K562 (cell line): Measurements from ENCODE around the gene ADAMTS7. TPM values are rescaled to one million over a fixed set of nuclear protein-coding genes. Genes with fewer than 3 reads are reported as not detected.

ENCODE experiments used
- EP400 ChIP-seq: fragments of 450-650 bp; IDR thresholded peaks from 2 replicates; pipeline ENCODE4 v1.6.1; 2017; ENCODE audit warnings: antibody characterized with exemption, mild to moderate bottlenecking, moderate library complexity
- ETV6 ChIP-seq, 3 experiments: fragments of 150-350 bp in 1 of 3; sonication (generic) in 1 of 3; formaldehyde crosslinking in 1 of 3; IDR thresholded peaks; 2 replicates each; pipeline versions ENCODE4 v1.6.1 to v1.8.0; 2014 to 2022; ENCODE audit warnings: borderline replicate concordance in 2 of 3, low read depth in 2 of 3, antibody characterized with exemption in 1 of 3, low read length in 1 of 3, mild to moderate bottlenecking in 1 of 3, missing genetic modification reagents in 1 of 3
- GTF2B ChIP-seq: IDR thresholded peaks from 2 replicates; pipeline ENCODE4 v1.6.1; 2011; ENCODE audit not compliant: insufficient read length; ENCODE audit errors: extremely low read depth
- HMGN3 ChIP-seq: IDR thresholded peaks from 2 replicates; pipeline ENCODE4 v1.6.1; 2011; ENCODE audit warnings: borderline replicate concordance, low read depth, mild to moderate bottlenecking, mixed read lengths, low read length; ENCODE audit not compliant: insufficient read length; ENCODE audit errors: extremely low read depth
- JUND ChIP-seq, 2 experiments: IDR thresholded peaks; 2 replicates in 1 of 2; 3 replicates in 1 of 2; pipeline ENCODE4 v1.6.1; 2011; ENCODE audit warnings: borderline replicate concordance in 2 of 2, low read depth in 2 of 2, low read length in 2 of 2, improper control_type of control experiment in 1 of 2, missing biosample characterization in 1 of 2, missing genetic modification characterization in 1 of 2, missing genetic modification reagents in 1 of 2
- KAT2B ChIP-seq: IDR thresholded peaks from one replicate; pipeline ENCODE4 v1.6.1; 2012; ENCODE audit warnings: low read depth, mild to moderate bottlenecking, control low read depth, inconsistent platforms, low read length, moderate library complexity
- MAX ChIP-seq: sonication (generic); formaldehyde crosslinking; IDR thresholded peaks from 2 replicates; pipeline ENCODE4 v1.9.0; 2022; ENCODE audit warnings: mild to moderate bottlenecking, missing genetic modification reagents
- MCM2 ChIP-seq: fragments of 450-650 bp; IDR thresholded peaks from 2 replicates; pipeline ENCODE4 v1.6.1; 2017; ENCODE audit warnings: low read depth, mild to moderate bottlenecking
- MTA3 ChIP-seq: fragments of 450-650 bp; formaldehyde crosslinking; IDR thresholded peaks from 2 replicates; pipeline ENCODE4 v1.6.1; 2017; ENCODE audit warnings: mild to moderate bottlenecking, borderline replicate concordance
- NR0B1 ChIP-seq: fragments of 450-650 bp; IDR thresholded peaks from one replicate; pipeline ENCODE4 v1.6.1; 2018; ENCODE audit warnings: mild to moderate bottlenecking, moderate library complexity; ENCODE audit not compliant: partially characterized antibody
- NR4A1 ChIP-seq, 2 experiments: fragments of 250-450 bp in 1 of 2; fragments of 450-650 bp in 1 of 2; sonication (Bioruptor Pico) in 1 of 2; IDR thresholded peaks; 2 replicates each; pipeline versions ENCODE4 v1.4.0 to v1.6.1; 2016 to 2020; ENCODE audit warnings: mild to moderate bottlenecking in 2 of 2, missing compliant biosample characterization in 1 of 2, missing genetic modification characterization in 1 of 2, moderate library complexity in 1 of 2
- PHF20 ChIP-seq: fragments of 450-650 bp; IDR thresholded peaks from 2 replicates; pipeline ENCODE4 v1.6.1; 2018; ENCODE audit not compliant: partially characterized antibody
- PTTG1 ChIP-seq: fragments of 450-650 bp; IDR thresholded peaks from 2 replicates; pipeline ENCODE4 v1.6.1; 2016; ENCODE audit warnings: low read depth, mild to moderate bottlenecking, missing genetic modification characterization, missing compliant biosample characterization
- RAD51 ChIP-seq: fragments of 450-650 bp; IDR thresholded peaks from 2 replicates; pipeline ENCODE4 v1.7.1; 2016; ENCODE audit warnings: low read depth, mild to moderate bottlenecking, borderline replicate concordance
- RBFOX2 ChIP-seq: fragments of 200-400 bp; formaldehyde crosslinking; IDR thresholded peaks from 2 replicates; pipeline ENCODE4 v1.6.1; 2017; ENCODE audit warnings: low read depth, mild to moderate bottlenecking, low read length, moderate library complexity
- RBM39 ChIP-seq: fragments of 200-400 bp; formaldehyde crosslinking; optimal IDR thresholded peaks from 2 replicates; pipeline ENCODE3; 2018; ENCODE audit warnings: low read depth, low read length
- SMAD3 ChIP-seq: fragments of 450-650 bp; formaldehyde crosslinking; conservative IDR thresholded peaks from 2 replicates; pipeline ENCODE4 v1.4.0; 2020; ENCODE audit warnings: mild to moderate bottlenecking
- SMC3 ChIP-seq: conservative IDR thresholded peaks from 2 replicates; pipeline ENCODE4 v1.6.1; 2011; ENCODE audit warnings: low read depth, low read length, improper control_type of control experiment; ENCODE audit not compliant: insufficient read depth
- STAT5A ChIP-seq: IDR thresholded peaks from 2 replicates; pipeline ENCODE4 v1.6.1; 2012; ENCODE audit warnings: low read length, inconsistent platforms, borderline replicate concordance
- TAL1 ChIP-seq: fragments of 450-650 bp; IDR thresholded peaks from 2 replicates; pipeline ENCODE4 v1.6.1; 2016; ENCODE audit warnings: mild to moderate bottlenecking
- ZNF12 ChIP-seq: sonication (generic); formaldehyde crosslinking; IDR thresholded peaks from 2 replicates; pipeline ENCODE4 v1.4.0; 2020; ENCODE audit warnings: mild to moderate bottlenecking, missing genetic modification reagents
- ZNF232 ChIP-seq: sonication (generic); formaldehyde crosslinking; IDR thresholded peaks from 2 replicates; pipeline ENCODE4 v1.8.0; 2022; ENCODE audit warnings: mild to moderate bottlenecking, missing genetic modification reagents
- ZNF324 ChIP-seq: fragments of 250-450 bp; sonication (Bioruptor Pico); IDR thresholded peaks from 2 replicates; pipeline ENCODE4 v1.4.0; 2020; ENCODE audit warnings: mild to moderate bottlenecking
- ZNF668 ChIP-seq: fragments of 250-450 bp; sonication (Bioruptor Pico); IDR thresholded peaks from 2 replicates; pipeline ENCODE4 v1.8.0; 2022; ENCODE audit warnings: mild to moderate bottlenecking, inconsistent platforms
- polyA plus RNA-seq, 8 experiments: library from polyadenylated mRNA; depleted of rRNA in 4 of 8; stranded (reverse) in 5 of 8; unstranded in 3 of 8; fragments of >200 nt; fragmentation: Nextera tagmentation in 2 of 8; fragmentation: Illumina TruSeq in 1 of 8; extraction: Ambion mirVana in 2 of 8; extraction: Trizol in 1 of 8; gene quantifications; 2 replicates each; pipeline versions ENCODE4 v1.2.1 to v1.2.3, GENCODE V29; 2011 to 2014; ENCODE audit warnings: inconsistent platforms in 1 of 8, missing spikeins in 1 of 8
- total RNA-seq, 7 experiments: library from RNA; depleted of rRNA in 6 of 7; stranded (reverse); fragments of >200 nt in 6 of 7; fragmentation: Illumina TruSeq in 2 of 7; extraction: Trizol in 2 of 7; gene quantifications; 2 replicates each; pipeline versions ENCODE4 v1.2.1 to v1.2.3, GENCODE V29; 2011 to 2021; ENCODE audit warnings: low replicate concordance in 1 of 7
- TF ChIP-seq, protein P1 (sequence below): fragments of 250-450 bp; sonication (Bioruptor Pico); IDR thresholded peaks from 2 replicates; pipeline ENCODE4 v1.5.0; 2021; ENCODE audit warnings: mild to moderate bottlenecking, borderline replicate concordance

ADAMTS7 gene
- total and polyA plus RNA-seq, 9 of the 15 experiments (the other 6 are each of a cell fraction or from before 2014, with no cell fraction given): 0.05 to 0.07 TPM; not detected in 7

- 0 out of 2 replicates have a peak, but pooled peaks have one; percentile 35 for TF ChIP-seq SMC3
- no peak for TF ChIP-seq ZNF324 (CRISPR knock-in tag)
- TF ChIP-seq ZNF668 (CRISPR knock-in tag): no peak
- no peak for TF ChIP-seq RBM39
- no peak for TF ChIP-seq JUND (IDR thresholded peaks at IDR 0.05; ENCODE audit: borderline replicate concordance, low read depth, low read length)
- no peak for TF ChIP-seq JUND (tag; IDR thresholded peaks at IDR 0.05; ENCODE audit: borderline replicate concordance, low read depth, low read length)
- TF ChIP-seq ETV6 (IDR thresholded peaks at IDR 0.05; ENCODE audit: borderline replicate concordance in 1 of 2, low read depth in 2 of 2, low read length in 1 of 2): no peak
- TF ChIP-seq ETV6 (CRISPR knock-in tag; IDR thresholded peaks at IDR 0.05; ENCODE audit: borderline replicate concordance): no peak
- TF ChIP-seq, protein P1, sequence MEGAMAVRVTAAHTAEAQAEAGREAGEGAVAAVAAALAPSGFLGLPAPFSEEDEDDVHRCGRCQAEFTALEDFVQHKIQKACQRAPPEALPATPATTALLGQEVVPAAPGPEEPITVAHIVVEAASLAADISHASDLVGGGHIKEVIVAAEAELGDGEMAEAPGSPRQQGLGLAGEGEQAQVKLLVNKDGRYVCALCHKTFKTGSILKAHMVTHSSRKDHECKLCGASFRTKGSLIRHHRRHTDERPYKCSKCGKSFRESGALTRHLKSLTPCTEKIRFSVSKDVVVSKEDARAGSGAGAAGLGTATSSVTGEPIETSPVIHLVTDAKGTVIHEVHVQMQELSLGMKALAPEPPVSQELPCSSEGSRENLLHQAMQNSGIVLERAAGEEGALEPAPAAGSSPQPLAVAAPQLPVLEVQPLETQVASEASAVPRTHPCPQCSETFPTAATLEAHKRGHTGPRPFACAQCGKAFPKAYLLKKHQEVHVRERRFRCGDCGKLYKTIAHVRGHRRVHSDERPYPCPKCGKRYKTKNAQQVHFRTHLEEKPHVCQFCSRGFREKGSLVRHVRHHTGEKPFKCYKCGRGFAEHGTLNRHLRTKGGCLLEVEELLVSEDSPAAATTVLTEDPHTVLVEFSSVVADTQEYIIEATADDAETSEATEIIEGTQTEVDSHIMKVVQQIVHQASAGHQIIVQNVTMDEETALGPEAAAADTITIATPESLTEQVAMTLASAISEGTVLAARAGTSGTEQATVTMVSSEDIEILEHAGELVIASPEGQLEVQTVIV: no peak
- no peak for TF ChIP-seq EP400
- no peak for TF ChIP-seq RBFOX2
- TF ChIP-seq GTF2B: no peak
- no peak for TF ChIP-seq ZNF12 (CRISPR knock-in tag)
- no peak for TF ChIP-seq NR4A1 (CRISPR knock-in tag; IDR thresholded peaks at IDR 0.05)
- TF ChIP-seq NR4A1 (tag; IDR thresholded peaks at IDR 0.05): no peak
- no peak for TF ChIP-seq SMAD3
- no peak for TF ChIP-seq MAX (CRISPR knock-in tag)
- TF ChIP-seq TAL1: no peak
- TF ChIP-seq ZNF232 (CRISPR knock-in tag): no peak
- TF ChIP-seq NR0B1: no peak
- TF ChIP-seq HMGN3: no peak
- TF ChIP-seq KAT2B: no peak
- peak; percentile 60 for TF ChIP-seq PHF20
- no peak for TF ChIP-seq MCM2
- TF ChIP-seq MTA3: no peak
- no peak for TF ChIP-seq STAT5A
- TF ChIP-seq RAD51: peak; percentile 53; the same call in 1 of the 2 replicates
- no peak for TF ChIP-seq PTTG1 (tag)
These were observed 96.4 kb downstream of the ADAMTS7 start (continued) for GRCh38 chr15:78714890-78715289.
